Hepatic stellate cell (primary cell): Measurements from ENCODE around the gene TOR2A.

ENCODE experiments used
- DNase-seq: peaks from one replicate; pipeline ENCODE4 v3.0.0; 2011; ENCODE audit warnings: low spot score

The TOR2A gene

GRCh38 chr9:127720031-127720864, 14.8 kb downstream of the TOR2A start:
- no peak for DNase-seq

- DNase-seq, result no peak
These were observed 17.3 kb downstream of the TOR2A start for GRCh38 chr9:127717766-127718165.

DNA sequence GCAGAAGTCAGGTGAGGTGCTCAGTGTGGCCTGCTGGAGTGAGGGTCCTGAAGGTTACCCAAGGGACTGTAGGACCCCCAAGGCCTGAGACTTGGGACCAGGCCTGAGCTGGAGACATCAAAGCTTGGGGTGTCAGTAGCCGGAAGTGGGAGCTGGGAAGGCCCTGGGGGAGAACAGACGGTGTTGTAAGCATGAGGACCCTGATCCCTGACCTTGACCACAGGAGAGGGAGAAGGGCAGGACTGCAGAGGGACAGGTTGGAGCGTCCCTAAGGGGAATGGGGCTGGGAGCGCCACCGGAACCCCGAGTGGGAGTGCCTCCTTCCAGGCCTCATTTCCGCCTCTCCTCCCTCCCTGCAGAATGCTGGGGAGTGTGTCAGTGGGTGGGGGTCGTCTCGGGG, 18.7 kb downstream of the TOR2A start:
- DNase-seq, result no peak

- DNase-seq, result peak; percentile 100
These were observed 19.4 kb downstream of the TOR2A start, which contains the start of the genes PTRH1 and TTC16 for GRCh38 chr9:127715470-127716337. Gene PTRH1, minus strand, starts transcription at chr9:127715663. Its CDS starts 24 bp downstream, at chr9:127715639. Gene TTC16, plus strand, starts transcription at chr9:127716079. Its CDS starts 67 bp downstream, at chr9:127716146.

DNA sequence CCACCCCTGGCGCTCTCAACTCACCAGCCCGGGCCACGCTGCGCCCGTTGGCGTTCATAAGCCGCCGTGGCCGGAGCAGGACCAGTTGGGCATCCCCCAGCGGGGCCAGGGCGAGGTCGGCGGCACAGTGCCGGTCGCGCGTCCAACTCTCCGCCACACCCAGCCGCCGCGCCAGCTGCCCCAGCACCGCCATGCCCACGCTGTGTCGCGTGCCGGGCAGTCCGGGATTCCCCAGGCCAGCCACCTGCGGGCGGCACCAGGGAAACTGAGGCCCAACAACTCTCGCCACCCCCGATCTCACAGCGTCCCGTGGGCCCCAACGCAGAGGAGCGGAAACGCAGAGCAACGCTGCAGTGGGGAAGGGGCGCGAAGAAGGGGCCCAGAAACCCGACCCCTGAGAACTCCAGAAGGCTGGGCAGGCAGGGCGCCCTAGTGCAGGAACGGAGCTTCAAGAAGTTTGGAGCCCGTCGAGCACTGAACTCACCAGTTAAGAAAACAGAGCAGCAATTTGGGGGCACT, 20.1 kb downstream of the TOR2A start:
- DNase-seq, result peak; percentile 52

GRCh38 chr9:127714020-127714750, 20.9 kb downstream of the TOR2A start:
- peak; percentile 39 for DNase-seq

- DNase-seq, result no peak
These were observed 22.2 kb downstream of the TOR2A start for GRCh38 chr9:127712867-127713266.

- DNase-seq, result no peak
These were observed 22.7 kb downstream of the TOR2A start for GRCh38 chr9:127712371-127712770.

DNA sequence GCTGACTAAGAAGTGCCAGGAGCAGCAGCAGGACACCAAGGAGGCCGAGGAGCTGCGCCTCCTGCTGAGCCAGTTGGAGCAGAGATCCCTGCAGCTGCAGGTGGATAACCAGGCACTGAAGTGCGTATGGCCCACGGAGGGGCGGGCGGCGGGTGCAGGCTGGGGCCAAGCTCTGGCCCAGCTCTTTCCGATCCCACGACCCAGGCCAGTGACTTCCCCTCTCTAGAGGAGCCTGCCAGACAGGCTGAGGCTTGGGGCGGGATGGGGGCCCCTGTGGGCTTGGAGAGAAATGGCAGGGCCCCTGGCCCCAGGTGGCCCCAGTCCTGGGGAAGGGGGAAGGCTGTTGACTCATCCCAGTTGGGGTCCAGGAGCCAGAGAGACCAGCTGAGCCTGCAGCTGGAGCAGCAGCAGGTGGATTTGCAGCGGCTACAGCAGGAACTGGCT, 23.2 kb downstream of the TOR2A start:
- no peak for DNase-seq

GRCh38 chr9:127711226-127711701, 23.8 kb downstream of the TOR2A start:
- no peak for DNase-seq

GRCh38 chr9:127710204-127710783, 24.8 kb downstream of the TOR2A start:
- no peak for DNase-seq

- no peak for DNase-seq
These were observed 26.0 kb downstream of the TOR2A start for GRCh38 chr9:127708952-127709587.

- DNase-seq, result no peak
These were observed 27.3 kb downstream of the TOR2A start for GRCh38 chr9:127707766-127708165.

DNA sequence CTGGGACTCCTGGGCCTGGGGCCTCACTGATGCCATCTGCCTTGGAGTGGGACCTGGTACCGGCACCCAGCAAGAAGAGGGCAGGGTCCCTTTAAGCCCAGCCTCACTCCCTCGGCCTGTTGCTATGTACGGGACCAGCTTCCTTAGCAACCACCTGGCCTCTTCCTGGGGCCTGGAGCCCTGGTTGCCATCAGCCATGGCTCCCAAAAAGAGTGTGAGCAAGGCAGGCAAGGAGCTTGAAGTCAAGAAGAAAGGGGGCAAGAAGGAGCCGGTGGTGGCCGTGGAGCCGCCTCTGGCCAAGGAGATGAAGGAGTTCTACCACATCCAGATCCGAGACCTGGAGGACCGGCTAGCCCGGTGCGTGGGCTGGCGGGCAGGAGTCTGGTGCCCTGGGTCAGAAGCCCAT, 28.3 kb downstream of the TOR2A start, which contains the start of gene CFAP157:
CFAP157 (plus strand) TSS at position 153 of the 406 bp plus-strand sequence; CDS start at position 197, 44 bp downstream.
- DNase-seq, result no peak

DNA sequence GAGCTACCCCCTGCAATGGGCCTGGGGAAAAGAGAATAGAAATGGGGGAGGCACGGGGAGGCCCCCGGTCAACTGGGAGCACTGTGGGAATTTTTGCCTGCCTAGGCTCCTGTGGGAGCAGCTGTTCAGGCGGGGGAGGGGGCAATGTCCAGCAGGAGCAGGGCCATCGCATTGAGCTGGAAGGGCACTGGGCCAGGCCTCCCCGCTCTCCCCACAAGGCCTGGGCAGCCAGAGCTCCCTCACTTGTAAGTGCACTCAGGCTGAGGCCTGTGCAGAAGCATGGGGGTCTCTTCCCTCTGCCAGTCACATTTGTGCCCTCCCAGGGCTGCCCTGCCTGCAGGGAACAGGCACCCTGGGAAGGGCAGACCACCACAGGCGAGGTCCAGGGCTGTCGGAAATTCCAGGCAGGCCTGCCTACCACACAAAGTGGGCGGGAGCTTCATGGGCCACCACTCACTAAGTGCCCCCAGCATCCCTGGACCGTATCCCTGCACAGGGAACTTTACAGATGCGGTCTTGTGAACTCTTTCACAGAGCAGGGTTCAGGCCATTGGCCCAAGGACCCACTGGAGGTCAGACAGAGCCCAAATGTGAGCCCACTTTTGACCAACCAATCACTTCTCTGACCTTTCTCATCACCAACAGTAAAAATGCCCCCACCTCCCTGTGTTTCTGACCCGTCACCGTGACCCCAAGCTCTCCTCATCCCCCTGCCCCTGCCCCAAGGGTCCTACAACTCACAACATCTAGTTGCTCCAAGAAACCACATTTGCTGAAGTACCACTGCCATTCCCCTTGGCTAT, 29.3 kb downstream of the TOR2A start:
- no peak for DNase-seq

- no peak for DNase-seq
These were observed 31.7 kb downstream of the TOR2A start for GRCh38 chr9:127703289-127703946.

DNA sequence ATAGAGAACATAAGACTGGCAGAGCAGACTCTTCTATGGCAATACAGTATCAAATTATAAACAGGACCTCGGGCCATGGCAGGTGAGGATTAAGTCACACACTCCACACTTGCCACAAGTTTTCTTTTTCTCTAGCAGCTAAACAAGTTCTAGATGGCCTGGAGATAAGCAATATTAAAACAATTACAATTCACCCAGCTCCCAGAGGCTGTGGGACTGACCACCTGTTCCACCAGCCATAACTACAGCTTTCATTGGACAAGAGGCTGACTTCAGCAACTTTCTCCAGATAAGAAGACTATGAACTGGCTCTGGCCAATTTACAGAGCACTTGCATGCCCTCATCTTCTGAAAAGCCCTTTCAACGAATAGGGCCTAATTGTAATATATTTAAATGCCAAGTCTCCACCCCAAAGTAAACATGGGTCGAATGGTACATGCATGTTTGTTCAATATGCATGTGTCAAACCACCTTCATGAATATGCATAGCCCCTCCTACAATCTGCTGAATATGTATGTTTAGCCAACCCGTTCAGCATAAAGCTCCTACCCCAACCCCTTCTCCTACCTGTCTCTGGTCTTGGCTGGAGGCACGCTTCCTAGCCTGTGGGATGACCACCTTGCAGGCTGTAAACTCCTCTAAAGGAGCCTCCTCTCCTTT, 34.4 kb downstream of the TOR2A start:
- no peak for DNase-seq

- DNase-seq, result no peak
These were observed 35.0 kb downstream of the TOR2A start for GRCh38 chr9:127700140-127700539.
